ENCODE data around the gene SMPDL3A. TPM values are rescaled to one million over a fixed set of nuclear protein-coding genes. Genes with fewer than 3 reads are reported as not detected.

The SMPDL3A gene
- total RNA-seq, 1 experiment from 2014 or later = 1.8 TPM

DNA sequence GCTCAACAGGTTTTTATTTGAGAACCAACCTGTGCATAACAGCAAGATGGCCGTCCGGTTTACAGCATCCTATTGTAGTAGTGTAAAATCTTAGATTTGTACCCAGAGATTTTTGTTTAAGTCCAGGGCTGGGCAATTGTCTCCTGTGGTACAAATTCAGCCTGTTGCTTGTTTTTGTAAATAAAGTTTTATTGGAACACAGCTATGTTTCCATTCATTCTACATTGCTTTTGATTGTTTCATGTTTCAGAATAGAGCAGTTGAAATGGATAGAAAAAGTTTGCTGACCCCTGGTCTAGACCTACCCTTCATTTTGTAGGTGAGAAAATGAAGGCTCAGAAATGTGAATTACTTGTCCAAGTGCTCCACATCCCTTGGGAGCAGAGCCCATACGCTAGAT, 8.5 kb downstream of the SMPDL3A start:
- Histone ChIP-seq H3K36me3 (ENCODE audit: control insufficient read depth, insufficient read depth, low read length) (no peaks in the 10 kb centered on the region), H3K9me3 (ENCODE audit: control insufficient read depth, insufficient read depth, low read depth, low read length) (no peaks in the 10 kb centered on the region), H3K27ac (ENCODE audit: low read length) (no peak overlapping the region), H3K27me3 (ENCODE audit: control insufficient read depth, insufficient read depth, low read length) (no peaks in the 10 kb centered on the region), H3K4me3 (ENCODE audit: low read depth in 2 of 2, low read length in 2 of 2) (no peak overlapping the region), H3K4me1 (ENCODE audit: control insufficient read depth, insufficient read depth, low read length) (no peaks in the 10 kb centered on the region)
- intact Hi-C loops (cut with micrococcal nuclease; ENCODE audit: unreplicated experiment) (no loop called here), in situ Hi-C loops (cut with HindIII; ENCODE audit: low pct_unique_long_range_greater_than_20kb, low sequenced_read_pairs) (no loop called here)
- ChIA-PET POLR2A (no interaction called here), CTCF (no interaction called here)
- ATAC-seq (no peak), DNase-seq (ENCODE audit: low read depth, low spot score) (no peak)
- BruUV-seq (replicated peaks) = no TSS peak
- TF ChIP-seq SIN3A (IDR thresholded peaks at IDR 0.05; ENCODE audit: borderline replicate concordance, insufficient read depth, low read depth, low read length) (no peak), POLR2AphosphoS5 (IDR thresholded peaks at IDR 0.05; ENCODE audit: low read depth, low read length) (no peak), TCF7L2 (IDR thresholded peaks at IDR 0.05; ENCODE audit: low read depth, low read length) (no peak), REST (IDR thresholded peaks at IDR 0.05; ENCODE audit: insufficient read depth in 1 of 2, low read depth in 2 of 2, low read length in 1 of 2) (no peak)
- TF ChIP-seq, protein P1, sequence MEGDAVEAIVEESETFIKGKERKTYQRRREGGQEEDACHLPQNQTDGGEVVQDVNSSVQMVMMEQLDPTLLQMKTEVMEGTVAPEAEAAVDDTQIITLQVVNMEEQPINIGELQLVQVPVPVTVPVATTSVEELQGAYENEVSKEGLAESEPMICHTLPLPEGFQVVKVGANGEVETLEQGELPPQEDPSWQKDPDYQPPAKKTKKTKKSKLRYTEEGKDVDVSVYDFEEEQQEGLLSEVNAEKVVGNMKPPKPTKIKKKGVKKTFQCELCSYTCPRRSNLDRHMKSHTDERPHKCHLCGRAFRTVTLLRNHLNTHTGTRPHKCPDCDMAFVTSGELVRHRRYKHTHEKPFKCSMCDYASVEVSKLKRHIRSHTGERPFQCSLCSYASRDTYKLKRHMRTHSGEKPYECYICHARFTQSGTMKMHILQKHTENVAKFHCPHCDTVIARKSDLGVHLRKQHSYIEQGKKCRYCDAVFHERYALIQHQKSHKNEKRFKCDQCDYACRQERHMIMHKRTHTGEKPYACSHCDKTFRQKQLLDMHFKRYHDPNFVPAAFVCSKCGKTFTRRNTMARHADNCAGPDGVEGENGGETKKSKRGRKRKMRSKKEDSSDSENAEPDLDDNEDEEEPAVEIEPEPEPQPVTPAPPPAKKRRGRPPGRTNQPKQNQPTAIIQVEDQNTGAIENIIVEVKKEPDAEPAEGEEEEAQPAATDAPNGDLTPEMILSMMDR (IDR thresholded peaks at IDR 0.05) = no peak

GRCh38 chr6:122798099-122798641, 9.1 kb downstream of the SMPDL3A start:
- peak; percentile 97 for DNase-seq (ENCODE audit: low read depth, low spot score)
- Histone ChIP-seq H3K27ac (ENCODE audit: low read length) (no peak overlapping the region), H3K36me3 (ENCODE audit: control insufficient read depth, insufficient read depth, low read length) (no peaks in the 10 kb centered on the region), H3K9me3 (ENCODE audit: control insufficient read depth, insufficient read depth, low read depth, low read length) (no peaks in the 10 kb centered on the region), H3K27me3 (ENCODE audit: control insufficient read depth, insufficient read depth, low read length) (no peaks in the 10 kb centered on the region), H3K4me1 (ENCODE audit: control insufficient read depth, insufficient read depth, low read length) (no peaks in the 10 kb centered on the region), H3K4me3 (ENCODE audit: low read depth in 2 of 2, low read length in 2 of 2) (no peak overlapping the region)
- no TSS peak for BruUV-seq (replicated peaks)
- TF ChIP-seq POLR2AphosphoS5 (IDR thresholded peaks at IDR 0.05; ENCODE audit: low read depth, low read length) (no peak), SIN3A (IDR thresholded peaks at IDR 0.05; ENCODE audit: borderline replicate concordance, insufficient read depth, low read depth, low read length) (no peak), REST (IDR thresholded peaks at IDR 0.05; ENCODE audit: insufficient read depth in 1 of 2, low read depth in 2 of 2, low read length in 1 of 2) (no peak), TCF7L2 (IDR thresholded peaks at IDR 0.05; ENCODE audit: low read depth, low read length) (no peak)
- TF ChIP-seq, protein P1 (IDR thresholded peaks at IDR 0.05) = no peak
- POLR2A ChIA-PET = no interaction called here
- CTCF ChIA-PET = interaction anchor here (1.0 kb wide), 1 partner anchor 9 kb away, joined by 5 read pairs; the partner anchor contains the start of gene SMPDL3A
- in situ Hi-C loops (cut with HindIII; ENCODE audit: low pct_unique_long_range_greater_than_20kb, low sequenced_read_pairs) (no loop called here), intact Hi-C loops (cut with micrococcal nuclease; ENCODE audit: unreplicated experiment) (no loop called here)
- ATAC-seq = peak; percentile 91

Measured in Panc1 (cell line).